Activated gamma-delta T cell treated with Interleukin-2 at 50 U/mL for 16 hours (primary cell): ENCODE data around the gene SMARCD1.

Source experiments
- DNase-seq: peaks from one replicate; pipeline ENCODE4 v3.0.0-alpha.2; 2020

The SMARCD1 gene

DNA sequence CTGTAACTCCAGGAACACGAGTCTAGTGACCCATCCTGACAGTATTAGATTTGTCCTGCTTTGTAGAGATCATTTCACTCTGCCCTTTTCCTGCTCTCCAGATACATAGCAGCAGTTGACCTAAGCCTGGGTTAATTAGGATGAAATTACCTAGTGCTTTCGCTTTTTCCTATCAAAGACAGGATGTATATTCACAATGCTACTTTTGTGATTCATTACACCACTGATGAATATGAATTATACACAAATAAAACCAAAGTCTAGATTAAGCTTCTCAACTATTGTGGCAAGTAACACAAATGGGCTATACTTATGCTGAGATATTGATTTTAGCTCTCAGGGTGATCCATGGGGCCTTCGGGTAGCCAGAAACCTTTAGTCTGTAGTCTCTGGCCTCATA is 64.2 kb downstream of the SMARCD1 start:
- DNase-seq: no peak
